SJCRH30 (cell line): ENCODE data around the gene TTC28. TPM values are rescaled to one million over a fixed set of nuclear protein-coding genes. Genes with fewer than 3 reads are reported as not detected.

Experiments
- DNase-seq, 2 experiments: peaks; one replicate each; pipeline ENCODE4 v3.0.0-alpha.2; 2015 to 2020
- H3K27ac ChIP-seq: fragments of 250-450 bp; sonication (Bioruptor Pico); 2 replicates; pipeline ENCODE4 v1.5.1; 2020; ENCODE audit warnings: mild to moderate bottlenecking, moderate library complexity
- H3K27me3 ChIP-seq: fragments of 250-450 bp; sonication (Bioruptor Pico); 2 replicates; pipeline ENCODE4 v1.5.1; 2020; ENCODE audit warnings: mild to moderate bottlenecking, moderate library complexity
- H3K36me3 ChIP-seq: fragments of 250-450 bp; sonication (Bioruptor Pico); 2 replicates; pipeline ENCODE4 v1.5.1; 2020; ENCODE audit warnings: mild to moderate bottlenecking, moderate library complexity
- H3K4me1 ChIP-seq: fragments of 250-450 bp; sonication (Bioruptor Pico); 2 replicates; pipeline ENCODE4 v1.5.1; 2020; ENCODE audit warnings: mild to moderate bottlenecking, moderate library complexity
- H3K4me3 ChIP-seq: fragments of 250-450 bp; sonication (Bioruptor Pico); 2 replicates; pipeline ENCODE4 v1.5.1; 2020; ENCODE audit warnings: mild to moderate bottlenecking, moderate library complexity
- H3K9me3 ChIP-seq: fragments of 250-450 bp; sonication (Bioruptor Pico); replicated peaks from 2 replicates; pipeline ENCODE4 v1.5.1; 2020; ENCODE audit warnings: mild to moderate bottlenecking, moderate library complexity
- total RNA-seq: library from RNA; depleted of rRNA; stranded (reverse); fragments of >200 nt; shearing (Covaris generic); gene quantifications from 2 replicates; pipeline ENCODE4 v1.2.3, GENCODE V29; 2014

TTC28 gene
- total RNA-seq, 1 experiment from 2014 or later: 12.8 TPM

DNA sequence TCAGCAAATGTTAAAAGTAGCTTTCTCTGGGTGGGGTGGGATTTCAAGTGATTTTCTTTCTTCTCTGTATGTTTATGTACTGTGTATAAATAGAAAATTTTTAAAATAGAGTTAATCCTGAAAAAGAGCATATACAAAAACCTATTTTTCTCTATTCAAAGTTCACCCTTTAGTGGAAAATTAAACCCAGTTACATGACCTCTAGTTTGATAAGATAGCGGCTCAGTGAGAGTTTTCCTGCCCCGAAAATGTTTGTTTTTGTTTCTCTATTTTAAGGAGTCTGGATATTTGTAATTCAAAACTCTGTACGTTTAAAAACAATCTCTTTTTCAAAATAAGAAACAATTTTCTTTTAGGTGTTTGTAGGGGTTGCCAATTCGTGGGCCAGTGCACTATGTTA, 718.5 kb downstream of the TTC28 start:
- Histone ChIP-seq H3K27ac (peak overlapping the region; percentile 98; the same call in 1 of the 2 replicates), H3K4me1 (peaks cover 22% of the 10 kb centered on the region), H3K4me3 (no peak overlapping the region), H3K27me3 (no peaks in the 10 kb centered on the region), H3K9me3 (0 out of 2 replicates have a peak, but pooled peaks cover 4% of the 10 kb centered on the region), H3K36me3 (no peaks in the 10 kb centered on the region)
- no peak for DNase-seq

DNA sequence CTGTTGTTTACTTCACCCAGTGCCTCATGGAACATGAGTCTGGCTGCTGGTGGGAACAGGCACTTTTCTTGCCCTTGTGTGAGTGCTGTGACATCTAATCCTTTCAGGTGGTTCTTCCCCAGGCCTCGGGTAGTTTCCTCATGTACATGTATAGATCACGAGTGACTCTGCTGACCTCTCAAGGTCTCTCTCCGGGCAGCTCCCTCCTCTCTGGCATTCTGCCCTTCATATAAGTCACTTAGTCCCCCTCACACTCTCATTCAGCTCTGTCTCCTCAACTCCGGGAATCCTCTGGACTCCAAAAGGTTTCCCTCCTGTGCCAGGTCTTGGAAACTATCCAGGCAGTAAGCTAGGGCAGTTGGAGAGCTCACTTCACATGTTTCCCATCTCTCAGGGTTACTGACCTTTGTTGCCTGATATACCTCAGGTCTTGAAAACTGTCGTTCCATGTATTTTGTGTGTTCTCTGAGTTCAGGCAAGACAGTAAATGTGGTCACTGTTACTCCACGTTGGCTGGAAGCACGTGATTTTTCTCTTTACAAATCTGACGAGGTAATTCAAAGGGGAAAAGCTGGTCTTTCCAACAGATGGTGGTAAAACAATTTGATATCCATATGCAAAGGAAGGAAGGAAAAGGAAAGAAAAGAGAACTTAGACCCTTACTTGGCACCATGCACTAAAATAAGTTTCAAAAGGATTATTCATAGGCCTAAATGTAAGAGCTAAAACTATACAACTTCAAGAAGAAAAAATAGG, 720.1 kb downstream of the TTC28 start:
- H3K27me3 ChIP-seq: no peaks in the 10 kb centered on the region
- no peak overlapping the region for H3K4me3 ChIP-seq
- no peak for DNase-seq
- no peaks in the 10 kb centered on the region for H3K36me3 ChIP-seq
- peaks cover 22% of the 10 kb centered on the region for H3K4me1 ChIP-seq
- 0 out of 2 replicates have a peak, but pooled peaks cover 4% of the 10 kb centered on the region for H3K9me3 ChIP-seq
- H3K27ac ChIP-seq: no peak overlapping the region

DNA sequence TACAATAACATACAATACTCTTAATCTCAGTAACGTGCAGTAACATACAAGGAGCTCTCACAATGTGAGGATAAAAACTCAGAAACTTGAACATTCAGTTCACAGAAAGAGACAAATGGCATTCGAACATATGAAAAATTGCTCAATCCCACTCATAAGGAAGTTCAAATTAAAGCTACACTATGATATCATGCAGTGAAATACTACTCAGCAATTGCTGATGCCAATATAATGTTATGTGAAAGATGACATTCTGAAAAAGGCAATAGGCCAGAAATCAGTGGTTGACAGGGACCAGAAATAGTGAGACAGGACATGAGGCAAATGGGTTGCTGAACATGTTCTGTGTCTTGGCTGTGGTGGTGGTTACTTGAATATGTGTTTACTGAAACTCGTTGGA, 726.9 kb downstream of the TTC28 start:
- Histone ChIP-seq H3K9me3 (0 out of 2 replicates have a peak, but pooled peaks cover 4% of the 10 kb centered on the region), H3K4me3 (no peak overlapping the region), H3K27me3 (no peaks in the 10 kb centered on the region), H3K4me1 (peaks cover 14% of the 10 kb centered on the region), H3K36me3 (no peaks in the 10 kb centered on the region), H3K27ac (no peak overlapping the region)
- DNase-seq: no peak

DNA sequence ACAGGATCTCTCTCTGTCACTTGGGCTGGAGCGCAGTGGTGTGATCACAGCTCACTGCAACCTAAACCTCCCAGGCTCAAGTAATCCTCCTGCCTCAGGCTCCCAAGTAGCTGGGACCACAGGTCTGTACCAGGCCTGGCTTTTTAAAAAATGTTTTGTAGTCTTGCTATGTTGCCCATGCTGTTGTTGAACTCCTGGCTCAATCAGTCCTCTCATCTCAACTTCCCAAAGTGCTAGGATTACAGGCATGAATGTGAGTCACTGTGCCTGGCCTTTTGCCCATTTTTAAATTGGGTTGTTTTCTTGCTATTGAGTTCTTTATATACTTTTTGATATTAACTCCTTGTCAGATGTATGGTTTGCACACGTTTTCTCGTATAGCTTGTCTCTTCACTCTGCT, 727.5 kb downstream of the TTC28 start:
- Histone ChIP-seq H3K4me1 (peaks cover 14% of the 10 kb centered on the region), H3K9me3 (0 out of 2 replicates have a peak, but pooled peaks cover under 1% of the 10 kb centered on the region), H3K27ac (no peak overlapping the region), H3K4me3 (no peak overlapping the region), H3K36me3 (no peaks in the 10 kb centered on the region), H3K27me3 (no peaks in the 10 kb centered on the region)
- DNase-seq: peak; percentile 30 to 66

DNA sequence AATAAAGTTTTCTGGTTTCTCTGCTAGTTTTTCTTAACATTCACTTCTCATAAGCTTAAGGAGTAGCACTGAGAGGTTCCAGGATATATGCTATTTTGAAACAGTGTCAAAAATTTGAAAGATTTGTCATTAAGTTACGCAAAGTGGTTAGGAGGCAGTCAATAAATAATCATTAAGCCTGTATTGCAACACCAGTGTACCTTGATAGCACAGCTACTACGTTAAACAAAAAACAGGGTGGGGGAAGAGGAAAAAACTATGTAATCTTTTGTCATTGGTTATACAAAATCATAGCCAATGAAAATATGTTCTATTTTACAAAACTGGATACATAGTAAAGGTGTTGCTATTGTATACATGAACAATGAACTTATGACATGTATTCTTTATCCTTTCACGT, 730.2 kb downstream of the TTC28 start:
- no peaks in the 10 kb centered on the region for H3K9me3 ChIP-seq
- peaks cover 14% of the 10 kb centered on the region for H3K4me1 ChIP-seq
- H3K36me3 ChIP-seq: no peaks in the 10 kb centered on the region
- no peak overlapping the region for H3K27ac ChIP-seq
- DNase-seq: no peak
- no peaks in the 10 kb centered on the region for H3K27me3 ChIP-seq
- H3K4me3 ChIP-seq: no peak overlapping the region

DNA sequence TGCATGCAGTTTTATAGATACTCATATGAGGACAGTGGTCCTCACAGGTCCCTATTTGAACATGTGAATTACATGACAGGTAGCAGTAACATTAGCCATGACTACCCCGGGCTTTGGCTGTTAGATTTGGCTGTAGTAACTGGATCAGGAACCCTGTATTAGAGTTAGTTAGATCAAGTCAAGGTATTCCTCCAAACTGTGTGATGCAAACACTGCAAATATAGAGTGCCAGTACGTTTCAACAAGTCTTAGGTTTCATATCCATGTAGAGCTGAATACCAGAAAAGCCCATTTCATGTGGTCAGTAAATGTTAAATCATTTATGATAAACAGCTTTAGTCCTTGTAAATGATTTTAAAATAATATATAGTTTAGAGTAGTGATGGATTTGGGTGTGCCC, 731.1 kb downstream of the TTC28 start:
- no peak for DNase-seq
- Histone ChIP-seq H3K4me1 (peaks cover 14% of the 10 kb centered on the region), H3K27me3 (no peaks in the 10 kb centered on the region)

DNA sequence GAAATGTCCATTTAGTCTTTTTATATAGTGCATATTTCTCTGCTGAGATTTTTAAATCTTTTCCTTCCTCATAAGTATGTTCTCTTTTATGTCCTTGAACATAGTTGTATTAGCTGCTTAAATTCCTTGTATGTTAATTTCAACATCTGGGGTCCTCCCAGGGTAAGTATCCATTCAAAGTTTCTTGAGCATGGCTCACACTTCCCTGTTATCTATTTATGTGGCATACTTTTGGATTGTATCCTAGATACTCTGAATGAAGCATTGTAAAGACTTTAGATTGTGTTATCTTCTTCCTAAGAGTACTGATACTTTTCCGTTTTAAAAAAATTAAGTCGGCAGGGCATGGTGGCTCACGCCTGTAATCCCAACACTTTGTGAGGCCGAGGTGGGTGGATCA, 732.2 kb downstream of the TTC28 start:
- no peak for DNase-seq
- Histone ChIP-seq H3K4me1 (peaks cover 11% of the 10 kb centered on the region), H3K36me3 (no peaks in the 10 kb centered on the region), H3K9me3 (no peaks in the 10 kb centered on the region), H3K27me3 (no peaks in the 10 kb centered on the region), H3K27ac (no peak overlapping the region), H3K4me3 (no peak overlapping the region)

More for the DNA sequence above, 731.1 kb downstream of the TTC28 start:
- Histone ChIP-seq H3K9me3 (no peaks in the 10 kb centered on the region), H3K36me3 (no peaks in the 10 kb centered on the region), H3K27ac (no peak overlapping the region), H3K4me3 (no peak overlapping the region)

DNA sequence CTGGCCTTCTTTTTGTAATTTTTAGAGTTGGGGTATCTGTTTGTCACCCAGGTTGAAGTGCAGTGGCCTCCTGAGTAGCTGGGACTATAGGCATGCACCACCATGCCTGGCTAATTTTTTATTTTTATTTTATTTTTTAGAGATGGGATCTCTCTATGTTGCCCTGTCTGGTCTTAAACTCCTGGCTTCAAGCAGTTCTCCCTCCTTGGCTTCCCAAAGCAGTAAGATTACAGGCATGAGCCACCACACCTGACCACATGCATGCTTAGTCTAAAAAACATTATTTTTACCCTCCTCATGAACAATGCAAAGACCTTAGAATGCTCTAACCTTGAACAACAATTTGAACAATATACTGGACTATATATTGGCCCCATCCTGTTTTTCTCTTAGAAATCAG, 738.5 kb downstream of the TTC28 start:
- H3K9me3 ChIP-seq: no peaks in the 10 kb centered on the region
- no peaks in the 10 kb centered on the region for H3K4me1 ChIP-seq
- no peaks in the 10 kb centered on the region for H3K27me3 ChIP-seq
- no peak overlapping the region for H3K27ac ChIP-seq
- no peaks in the 10 kb centered on the region for H3K36me3 ChIP-seq
- no peak overlapping the region for H3K4me3 ChIP-seq
- no peak for DNase-seq

DNA sequence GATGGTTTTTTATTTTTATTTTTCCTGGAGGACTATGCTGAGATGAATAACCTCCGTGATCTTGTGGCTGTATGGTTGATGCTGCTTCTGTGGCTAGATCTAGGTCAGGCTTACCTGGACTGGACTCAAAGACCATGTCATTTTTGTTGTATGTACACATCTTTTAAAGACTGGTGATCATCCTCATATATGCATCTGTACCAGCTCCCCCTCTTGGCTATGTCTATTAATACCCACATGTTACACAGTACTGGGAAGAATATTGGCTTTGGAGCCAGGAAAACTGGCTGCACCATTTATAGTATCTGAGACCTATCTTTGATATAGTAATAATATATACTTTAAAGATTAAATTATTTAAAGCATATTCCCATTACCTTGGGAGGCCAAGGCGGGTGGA, 742.2 kb downstream of the TTC28 start:
- H3K36me3 ChIP-seq: no peaks in the 10 kb centered on the region

DNA sequence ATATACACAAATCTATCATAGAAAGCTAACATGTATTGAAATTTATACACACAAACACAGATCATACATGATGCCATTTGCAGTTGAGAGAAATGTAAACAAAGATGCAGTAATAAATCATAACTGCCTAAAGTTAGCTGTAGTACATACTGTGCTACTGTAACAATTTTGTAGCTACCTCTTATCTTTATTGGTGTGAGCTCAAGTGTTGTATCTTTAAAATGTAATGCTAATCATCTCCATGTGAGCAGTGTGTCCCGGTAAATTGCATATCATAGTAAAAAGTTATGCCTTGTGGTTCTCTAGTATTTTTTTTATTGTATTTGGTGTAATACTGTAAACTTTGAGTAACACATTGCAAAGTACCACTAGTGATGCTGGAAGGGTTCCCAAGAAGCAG, 743.7 kb downstream of the TTC28 start:
- Histone ChIP-seq H3K9me3 (no peaks in the 10 kb centered on the region), H3K36me3 (no peaks in the 10 kb centered on the region), H3K4me3 (no peak overlapping the region), H3K4me1 (peaks cover 3% of the 10 kb centered on the region), H3K27ac (no peak overlapping the region), H3K27me3 (no peaks in the 10 kb centered on the region)
- no peak for DNase-seq

More for the DNA sequence above, 742.2 kb downstream of the TTC28 start:
- H3K9me3 ChIP-seq: no peaks in the 10 kb centered on the region
- no peaks in the 10 kb centered on the region for H3K27me3 ChIP-seq
- no peaks in the 10 kb centered on the region for H3K4me1 ChIP-seq
- H3K4me3 ChIP-seq: no peak overlapping the region
- no peak overlapping the region for H3K27ac ChIP-seq
- DNase-seq: no peak

DNA sequence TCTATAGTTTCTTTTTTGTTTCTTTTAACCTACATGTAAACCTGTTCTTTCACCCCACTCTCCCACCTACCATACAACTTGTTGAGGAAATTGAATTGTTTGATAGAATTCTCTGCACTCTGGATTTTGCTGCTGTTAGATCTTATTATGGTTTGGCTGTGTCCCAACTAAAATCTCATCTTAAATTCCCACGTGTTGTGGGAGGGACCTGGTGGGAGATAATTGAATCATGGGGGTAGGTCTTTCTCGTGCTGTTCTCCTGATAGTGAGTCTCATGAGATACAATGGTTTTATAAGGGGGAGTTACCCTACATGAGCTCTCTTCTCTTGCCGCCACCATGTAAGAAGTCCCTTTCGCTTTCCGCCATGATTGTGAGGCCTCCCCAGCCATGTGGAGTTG, 745.6 kb downstream of the TTC28 start:
- Histone ChIP-seq H3K4me3 (no peak overlapping the region), H3K4me1 (peaks cover 11% of the 10 kb centered on the region), H3K27me3 (no peaks in the 10 kb centered on the region), H3K9me3 (no peaks in the 10 kb centered on the region), H3K27ac (no peak overlapping the region), H3K36me3 (no peaks in the 10 kb centered on the region)
- no peak for DNase-seq

DNA sequence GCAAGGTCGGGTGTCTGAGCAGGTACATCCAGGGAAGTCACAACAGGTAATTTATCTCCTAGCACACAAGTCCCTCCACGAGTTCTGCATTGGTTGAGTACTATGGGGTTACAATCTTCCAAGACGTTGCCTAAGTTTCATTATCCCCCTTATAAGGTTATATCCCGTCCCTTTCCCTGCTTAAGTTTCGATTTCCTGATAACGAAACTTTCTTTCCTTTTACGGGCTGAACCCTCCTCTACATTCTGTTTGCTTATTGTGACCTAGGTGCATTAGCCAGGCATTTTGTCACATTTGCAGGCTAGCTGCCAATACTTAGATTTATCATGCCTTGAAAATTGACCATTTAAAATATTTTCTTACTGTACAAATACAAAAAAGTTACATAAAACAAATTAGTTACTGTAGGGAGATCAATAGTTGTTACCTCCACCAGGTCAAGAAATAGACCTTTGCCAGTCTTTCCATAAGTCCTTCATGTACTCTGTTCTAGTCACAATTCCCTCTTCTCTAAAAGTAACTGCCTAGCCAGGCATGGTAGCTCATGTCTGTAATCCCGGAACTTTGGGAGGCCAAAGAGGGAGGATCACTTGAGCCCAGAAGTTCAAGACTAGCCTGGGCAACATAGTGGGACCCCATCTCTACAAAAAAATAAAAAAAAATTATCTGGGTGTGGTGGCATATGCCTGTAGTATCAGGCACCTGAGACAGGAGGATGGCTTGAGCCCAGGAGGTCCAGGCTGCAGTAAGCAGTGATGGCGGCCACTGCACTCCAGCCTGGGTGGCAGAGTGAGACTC, 746.3 kb downstream of the TTC28 start:
- DNase-seq: no peak
- H3K9me3 ChIP-seq: no peaks in the 10 kb centered on the region

DNA sequence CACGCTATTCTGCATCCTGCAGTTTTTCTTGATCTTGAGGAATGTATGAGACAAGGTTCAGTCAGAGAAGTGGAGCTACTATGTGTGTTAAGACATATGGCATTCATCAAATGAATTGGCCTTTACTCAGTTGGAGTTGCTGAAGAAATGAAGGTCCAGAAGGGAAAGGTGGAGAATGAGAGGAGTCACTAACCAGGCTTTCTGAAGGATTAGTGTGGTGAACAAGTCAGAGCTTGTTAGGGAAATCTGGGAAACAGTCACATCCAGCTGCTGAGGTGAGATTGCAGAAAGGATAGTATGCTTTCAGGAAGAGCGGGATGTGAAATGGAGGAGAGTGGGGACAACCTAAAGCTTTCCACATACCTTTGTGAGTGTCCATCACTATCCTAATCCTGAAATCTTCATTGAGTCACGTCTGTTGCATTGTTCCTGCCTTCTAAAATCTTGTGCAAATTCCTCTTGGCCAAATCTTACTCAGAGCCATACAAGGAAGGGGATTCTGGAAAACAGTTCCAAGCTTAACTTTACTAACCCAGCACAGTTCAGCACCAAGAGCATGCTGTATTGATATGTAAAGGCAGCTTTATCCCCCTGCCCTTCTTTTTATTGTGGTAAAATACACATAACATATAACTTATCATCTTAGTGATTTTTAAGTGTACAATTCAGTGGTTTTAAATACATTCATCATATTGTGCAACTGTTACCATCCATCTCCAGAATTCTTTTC, 749.1 kb downstream of the TTC28 start:
- Histone ChIP-seq H3K27ac (peak overlapping the region; percentile 11; the same call in 1 of the 2 replicates), H3K4me1 (peaks cover 11% of the 10 kb centered on the region), H3K36me3 (peaks cover 4% of the 10 kb centered on the region), H3K9me3 (peaks cover 5% of the 10 kb centered on the region; the same call in 1 of the 2 replicates), H3K27me3 (no peaks in the 10 kb centered on the region), H3K4me3 (no peak overlapping the region)
- peak; percentile 13 to 55 for DNase-seq

More for the DNA sequence above, 746.3 kb downstream of the TTC28 start:
- H3K27ac ChIP-seq: no peak overlapping the region
- no peak overlapping the region for H3K4me3 ChIP-seq
- H3K27me3 ChIP-seq: no peaks in the 10 kb centered on the region
- H3K36me3 ChIP-seq: no peaks in the 10 kb centered on the region
- peaks cover 11% of the 10 kb centered on the region for H3K4me1 ChIP-seq
